Loucy (cell line): ENCODE measurements around the gene FAM120B.

ENCODE experiments used
- CTCF ChIP-seq: fragments of 200-600 bp; sonication (generic); conservative IDR thresholded peaks from 2 replicates; pipeline ENCODE4 v1.5.1; 2014; ENCODE audit warnings: mild to moderate bottlenecking, antibody characterized with exemption, low read length
- EZH2phosphoT487 ChIP-seq: fragments of 200-600 bp; IDR thresholded peaks from 2 replicates; pipeline ENCODE4 v1.6.1; 2018; ENCODE audit warnings: antibody characterized with exemption, mild to moderate bottlenecking, moderate library complexity, borderline replicate concordance

GRCh38 chr6:170393033-170393432 lies 86.5 kb downstream of the FAM120B start:
- TF ChIP-seq CTCF (no peak), EZH2phosphoT487 (no peak)
